Activated naive CD4-positive, alpha-beta T cell treated with anti-CD3 and anti-CD28 coated beads, Interleukin-2, amount 50 U/mL, for 16 hours (primary cell): Measurements from ENCODE around the gene SALL3.
"Not testable (repeated sequence)": the region's sequence is repeated elsewhere in the genome, so short reads cannot be mapped to it uniquely, and the experiment has no call there.

Experiments used
- DNase-seq: peaks from one replicate; pipeline ENCODE4 v3.0.0-alpha.2; 2020

The SALL3 gene

DNA sequence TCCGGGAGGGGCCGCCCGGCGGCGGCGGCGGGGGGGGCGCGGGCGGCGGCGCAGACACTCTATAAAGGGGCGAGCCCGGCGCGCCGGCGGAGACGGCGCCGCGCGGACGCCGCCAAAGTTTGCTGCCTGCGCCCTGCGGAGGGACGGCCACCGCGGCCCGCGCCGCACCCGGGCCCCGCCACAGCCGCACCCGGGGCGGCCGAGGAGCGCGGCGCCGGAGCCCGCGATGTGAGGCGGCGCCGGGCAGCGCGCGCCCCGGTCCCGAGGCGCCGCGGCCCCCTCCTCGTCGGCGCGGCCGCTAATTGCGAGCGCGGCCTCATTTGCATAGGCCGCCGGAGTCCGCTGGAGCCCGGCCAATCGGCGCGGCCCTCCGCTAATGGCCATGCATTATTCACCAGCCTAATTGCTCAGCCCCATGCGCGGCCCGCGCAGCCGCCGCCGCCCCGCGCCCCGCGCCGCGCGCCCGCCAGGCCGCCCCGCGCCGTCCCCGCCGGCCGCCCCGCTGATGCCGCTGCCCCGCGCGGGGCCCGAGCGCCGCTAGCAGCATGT lies at the start of gene SALL3:
SALL3 (plus strand) TSS at position 89 of the 549 bp plus-strand sequence; CDS start at position 546, 457 bp downstream.
- DNase-seq, result no peak

DNA sequence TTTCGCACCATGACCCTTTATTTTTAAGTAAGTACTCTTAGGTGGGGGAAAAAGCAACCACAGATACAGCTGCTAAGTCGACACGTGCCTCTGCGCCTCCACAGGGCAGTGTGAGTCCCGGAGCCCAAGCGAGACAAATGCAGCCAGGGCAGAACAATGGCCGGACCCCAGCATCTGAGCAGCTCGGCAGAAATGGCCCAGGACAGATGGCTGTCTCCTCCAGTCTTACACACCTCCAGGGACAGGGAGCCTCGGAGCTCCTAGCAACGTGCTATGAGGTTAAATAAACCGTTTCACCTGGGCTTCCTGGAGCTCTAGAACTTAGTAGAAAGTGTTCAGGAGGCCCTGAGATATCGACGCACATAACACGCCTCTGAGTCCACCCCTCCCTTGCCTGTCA lies 47.3 kb upstream of the SALL3 start:
- DNase-seq, result no peak

DNA sequence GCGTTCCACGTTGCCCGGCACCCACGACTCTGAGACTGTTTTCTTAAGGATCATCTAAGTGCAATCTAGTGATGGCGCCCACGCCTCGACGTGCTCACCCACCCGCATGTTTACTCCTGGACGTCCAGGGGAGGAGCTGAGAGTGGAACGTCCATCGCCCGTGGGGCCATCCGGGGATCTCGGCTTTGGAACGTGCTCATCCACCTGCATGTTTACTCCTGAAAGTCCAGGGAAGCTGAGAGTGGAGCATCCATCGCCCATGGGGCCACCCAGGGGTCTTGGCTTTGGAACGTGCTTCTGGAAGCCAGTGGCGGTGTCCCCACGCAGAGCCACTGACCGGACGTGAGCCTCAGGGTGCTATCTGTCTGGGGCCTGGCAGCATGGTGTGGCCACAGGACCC lies 45.6 kb upstream of the SALL3 start:
- no peak for DNase-seq

DNA sequence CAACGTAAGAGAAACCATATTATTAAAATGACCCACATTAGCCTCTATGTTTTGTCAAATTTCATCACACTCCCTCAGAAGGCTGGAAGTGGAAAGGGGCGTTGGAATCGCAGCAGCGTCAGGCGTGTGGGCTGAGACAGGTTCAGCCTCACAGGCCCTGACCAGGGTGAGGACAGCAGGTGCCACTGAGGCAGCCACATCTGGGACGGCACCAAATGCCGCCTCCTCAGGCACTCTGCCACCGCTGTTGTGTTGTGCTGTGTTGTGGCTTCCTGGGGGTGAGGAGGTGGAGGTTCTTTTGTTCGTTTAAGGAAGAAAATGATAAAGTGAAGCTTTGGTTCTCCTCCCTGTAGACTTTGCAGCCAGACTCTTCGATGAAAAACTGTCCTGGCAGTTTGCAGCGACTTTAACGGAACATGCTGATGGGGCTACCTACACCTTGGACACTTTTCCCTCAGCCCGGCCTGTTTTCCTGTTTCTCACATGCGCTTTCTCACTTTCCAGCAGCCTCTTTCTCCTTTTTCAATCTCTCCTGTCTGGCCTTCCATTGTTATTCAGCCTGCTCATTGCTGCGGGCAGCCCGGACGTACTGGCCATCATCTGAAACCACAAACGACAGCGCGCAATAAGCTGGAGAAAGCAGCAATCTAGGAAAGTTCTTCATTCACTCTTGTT lies 44.9 kb upstream of the SALL3 start:
- DNase-seq, result no peak

DNA sequence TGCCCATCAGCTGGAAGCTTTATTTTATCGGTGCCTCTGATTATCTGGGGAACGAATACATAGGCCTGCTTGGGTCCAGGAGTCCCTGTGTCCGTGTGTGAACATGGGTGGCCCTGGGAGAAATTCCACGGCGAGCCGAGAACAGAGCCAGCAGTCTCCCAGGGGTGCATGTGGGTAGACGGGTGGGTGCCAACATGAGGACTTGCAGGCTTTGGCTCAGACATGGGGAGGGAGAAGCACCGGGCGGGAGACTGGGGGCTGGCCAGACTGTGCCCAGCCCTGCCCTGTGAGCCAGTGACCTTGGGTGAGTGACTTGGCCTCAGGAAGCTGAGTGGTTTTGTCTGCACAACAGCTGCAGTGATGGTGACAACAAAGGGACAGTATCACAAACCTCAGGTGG lies 44.2 kb upstream of the SALL3 start:
- DNase-seq, result no peak

DNA sequence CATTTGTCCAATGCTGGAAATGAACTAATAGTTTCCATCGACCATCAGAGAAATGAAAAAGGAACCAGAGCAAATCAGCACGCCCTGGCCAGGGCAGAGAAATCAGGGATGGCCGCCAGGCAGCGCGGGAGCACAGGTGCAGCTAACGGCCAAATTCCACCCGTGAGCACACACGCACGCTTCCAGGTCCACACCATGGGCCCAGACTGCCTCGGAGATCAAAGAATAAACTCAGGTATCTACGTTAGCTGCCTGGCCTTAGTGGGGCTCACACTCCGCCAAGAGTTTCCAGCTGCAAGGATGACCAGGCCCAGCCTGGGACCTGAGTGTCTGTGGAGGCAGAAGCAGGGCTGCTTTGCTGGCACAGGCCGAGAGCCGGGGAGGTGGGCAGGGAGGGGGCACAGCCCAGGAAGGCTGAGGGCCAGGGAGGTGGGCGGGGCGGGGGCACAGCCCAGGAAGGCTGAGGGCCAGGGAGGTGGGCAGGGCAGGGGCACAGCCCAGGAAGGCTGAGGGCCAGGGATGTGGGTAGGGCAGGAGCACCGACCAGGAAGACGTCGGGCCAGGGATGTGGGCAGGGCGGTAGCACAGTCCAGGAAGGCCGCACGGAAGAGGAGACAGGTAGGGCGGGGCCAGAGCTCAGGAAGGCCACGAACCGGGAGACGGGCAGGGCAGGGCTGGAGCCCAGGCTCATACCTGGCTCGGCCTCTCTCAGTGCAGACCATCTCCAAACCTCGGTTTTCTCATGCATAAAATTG lies 43.2 kb upstream of the SALL3 start:
- no peak for DNase-seq

DNA sequence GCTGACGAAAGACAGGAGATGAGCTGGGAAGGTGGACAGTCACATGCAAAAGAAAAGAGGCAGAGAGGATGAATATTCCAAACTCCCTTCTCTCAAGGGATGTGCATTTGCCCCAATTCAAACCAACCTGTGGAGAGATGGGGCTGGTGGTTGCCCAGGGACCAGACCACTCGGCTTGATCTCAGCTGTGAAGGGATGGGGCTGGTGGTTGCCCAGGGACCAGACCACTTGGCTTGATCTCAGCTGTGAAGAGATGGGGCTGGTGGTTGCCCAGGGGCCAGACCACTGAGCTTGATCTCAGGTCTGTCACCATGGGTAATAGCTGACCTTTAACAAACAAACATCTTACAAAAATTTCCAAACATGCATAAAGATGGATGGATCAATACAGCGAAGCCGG lies 42.5 kb upstream of the SALL3 start:
- DNase-seq, result no peak

DNA sequence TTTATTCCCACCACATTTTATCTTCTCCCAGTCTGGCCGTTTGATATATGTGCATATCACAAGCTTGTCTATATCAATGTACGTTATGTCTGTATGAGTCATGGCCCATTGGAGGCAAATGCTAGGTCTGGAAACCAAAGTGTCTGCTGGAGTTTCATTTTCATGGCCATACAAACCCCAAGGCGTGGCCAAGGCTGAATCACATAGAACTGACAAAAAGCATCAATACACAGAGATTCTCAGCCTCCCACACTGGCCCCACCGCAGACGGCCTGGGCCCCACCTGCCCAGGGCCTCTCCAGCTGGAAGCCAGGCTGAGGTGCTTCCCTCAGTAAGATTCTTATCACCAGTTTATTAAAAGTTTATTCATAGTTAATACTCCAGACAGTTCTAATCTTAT lies 40.5 kb upstream of the SALL3 start:
- no peak for DNase-seq

DNA sequence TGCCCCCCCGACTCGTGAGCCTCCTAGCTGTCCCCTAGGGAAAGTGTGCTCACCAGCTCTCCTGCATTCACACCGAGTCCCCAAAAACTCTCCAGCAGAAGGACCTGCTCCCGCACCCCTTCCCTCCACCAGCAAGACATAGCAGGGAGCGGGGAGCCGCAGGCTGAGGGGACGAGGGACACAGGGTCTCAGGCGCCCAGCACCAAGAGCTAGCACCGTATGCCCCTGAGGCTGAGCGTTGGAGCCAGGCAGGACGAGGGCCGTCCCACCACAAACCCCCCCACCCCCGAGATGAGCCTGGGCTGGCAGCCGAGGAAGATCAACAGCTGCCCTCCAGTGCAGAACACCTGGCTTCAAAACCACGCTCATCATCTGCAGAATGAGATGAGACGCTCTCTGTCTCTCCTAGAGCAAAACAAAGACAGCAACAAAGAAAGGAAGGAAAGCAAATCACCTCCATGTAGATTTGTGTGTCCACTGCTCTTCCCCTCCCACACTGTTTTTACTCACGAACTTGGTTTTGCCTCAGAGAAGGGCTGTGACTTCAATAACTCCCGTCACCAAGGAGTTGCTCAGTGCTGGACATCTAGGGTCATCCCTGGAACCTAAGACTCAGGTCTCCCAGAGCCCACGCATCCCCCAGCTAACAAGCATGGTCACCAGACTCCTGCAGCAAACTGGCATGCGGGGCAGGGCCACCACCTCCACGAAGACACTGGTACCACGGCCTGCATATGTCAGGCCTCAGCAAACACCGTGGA lies 39.7 kb upstream of the SALL3 start:
- no peak for DNase-seq

DNA sequence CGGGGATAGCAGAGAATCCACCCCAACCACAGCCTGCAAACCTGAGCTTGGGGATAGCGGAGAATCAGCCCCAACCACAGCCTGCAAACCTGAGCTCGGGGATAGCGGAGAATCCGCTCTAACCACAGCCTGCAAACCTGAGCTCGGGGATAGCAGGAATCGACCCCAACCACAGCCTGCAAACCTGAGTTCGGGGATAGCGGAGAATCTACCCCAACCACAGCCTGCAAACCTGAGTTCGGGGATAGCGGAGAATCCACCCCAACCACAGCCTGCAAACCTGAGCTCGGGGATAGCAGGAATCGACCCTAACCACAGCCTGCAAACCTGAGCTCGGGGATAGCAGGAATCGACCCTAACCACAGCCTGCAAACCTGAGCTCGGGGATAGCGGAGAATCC lies 37.4 kb upstream of the SALL3 start:
- not testable (repeated sequence) for DNase-seq

DNA sequence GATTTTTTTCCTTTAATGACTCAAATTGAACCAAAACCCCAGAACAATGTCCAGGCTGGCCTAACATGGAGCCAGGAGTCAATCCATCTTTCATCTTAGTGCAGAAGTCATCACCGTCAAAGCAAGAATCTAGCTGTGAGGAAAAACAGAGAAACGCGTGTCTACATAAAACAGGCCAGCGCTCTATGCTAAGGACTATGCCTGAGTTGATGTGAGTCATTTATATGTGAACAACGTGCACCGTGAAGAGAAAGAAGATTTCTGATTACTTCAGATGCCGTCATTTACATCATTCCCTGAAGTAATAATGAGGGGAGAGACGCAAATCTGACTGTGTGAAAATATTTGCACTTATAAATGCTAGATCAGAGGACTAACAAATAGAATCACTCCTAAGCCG lies 34.0 kb upstream of the SALL3 start:
- no peak for DNase-seq

DNA sequence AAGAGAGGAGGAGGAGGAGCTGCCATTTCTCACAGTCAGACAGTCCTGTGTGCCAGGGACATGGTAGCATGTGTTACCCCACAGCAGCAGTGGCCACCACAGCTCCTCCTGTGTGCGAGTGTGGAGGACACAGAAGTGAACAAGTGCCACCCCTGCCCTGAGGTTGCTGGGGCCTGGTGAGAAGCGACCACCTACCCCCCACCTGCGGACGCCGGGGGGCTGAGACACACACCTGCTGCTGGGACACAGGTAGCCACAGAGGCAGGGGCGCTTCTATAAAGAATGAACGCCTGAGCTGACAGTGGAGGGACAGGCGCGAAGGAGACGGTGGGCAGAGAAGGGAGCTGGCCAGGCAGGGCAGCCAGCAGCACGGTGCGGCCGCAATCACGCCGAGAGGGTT lies 32.3 kb upstream of the SALL3 start:
- DNase-seq, result no peak

DNA sequence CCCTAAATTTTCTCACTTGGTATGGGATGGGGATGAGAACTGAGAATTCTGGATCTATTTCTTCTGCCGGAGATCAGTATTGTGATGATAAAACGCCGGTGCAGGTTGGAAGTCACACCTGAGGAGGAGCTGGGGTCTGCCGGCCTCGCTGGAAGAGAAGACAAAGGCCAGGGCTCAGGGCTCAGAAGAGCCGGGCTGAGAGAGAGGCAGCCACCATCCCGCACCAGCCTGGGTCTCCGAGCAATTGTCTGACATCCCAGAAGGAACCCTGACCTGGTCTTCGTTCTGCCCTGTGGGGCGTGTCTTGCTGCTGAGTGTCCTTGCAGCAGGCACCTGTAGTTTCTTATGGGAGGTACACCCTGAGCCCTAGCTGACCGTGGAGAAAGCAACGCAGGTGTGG lies 31.4 kb upstream of the SALL3 start:
- DNase-seq, result no peak

DNA sequence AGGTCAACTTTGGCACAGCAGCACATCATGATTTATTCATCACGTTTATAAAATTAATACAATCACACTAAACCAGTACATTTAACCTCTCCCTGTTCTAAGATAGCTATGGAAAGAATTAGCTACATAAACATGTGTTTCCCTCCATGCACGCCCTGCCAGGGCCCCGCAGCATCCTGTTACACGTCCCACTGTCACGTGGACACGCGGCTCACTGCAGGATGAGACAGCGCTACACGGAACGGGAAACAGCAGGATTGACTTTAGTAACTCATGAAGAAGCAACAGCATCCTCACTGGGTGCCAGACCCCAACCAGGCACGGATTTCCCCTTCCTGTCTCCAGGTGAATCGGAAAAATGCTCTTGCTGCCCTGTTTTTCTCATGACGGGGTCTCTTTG lies 30.9 kb upstream of the SALL3 start:
- DNase-seq, result no peak

DNA sequence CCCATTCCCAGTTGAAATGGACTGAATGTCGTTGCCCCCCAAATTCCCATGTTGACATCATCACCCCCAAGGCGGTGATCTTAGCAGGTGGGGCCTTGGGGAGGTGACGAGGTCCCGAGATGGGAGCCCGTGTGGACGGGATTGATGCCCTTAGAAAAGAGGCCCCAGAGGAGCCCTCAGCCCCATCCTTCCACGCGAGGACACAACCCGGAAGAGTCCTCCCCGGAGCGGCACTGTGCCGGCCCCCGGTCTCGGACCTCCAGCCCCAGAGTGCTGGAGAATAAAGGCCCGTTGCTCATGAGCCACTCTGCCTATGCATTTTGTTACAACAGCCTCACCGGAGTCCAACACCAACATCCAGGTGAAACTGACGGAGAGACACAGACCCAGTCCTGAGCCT lies 30.4 kb upstream of the SALL3 start:
- DNase-seq, result no peak

DNA sequence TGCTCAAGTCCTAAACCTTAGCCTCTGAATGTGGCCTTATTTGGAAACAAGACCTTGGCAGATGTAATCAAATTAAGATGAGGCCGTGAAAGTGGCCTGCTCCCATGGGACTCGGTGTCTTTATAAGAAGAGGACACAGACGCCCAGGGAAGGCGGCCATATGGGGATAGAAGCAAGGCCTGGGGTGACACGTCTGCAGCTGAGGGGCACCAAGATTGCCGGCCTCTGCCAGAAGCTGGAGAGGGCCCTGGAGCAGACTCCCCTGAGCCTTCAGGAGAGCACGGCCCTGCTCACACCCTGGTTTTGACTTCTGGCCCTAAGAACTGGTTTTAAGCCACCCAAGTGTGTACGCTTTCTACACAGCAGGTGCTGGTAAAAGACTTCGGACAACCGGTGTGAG lies 29.2 kb upstream of the SALL3 start:
- no peak for DNase-seq

DNA sequence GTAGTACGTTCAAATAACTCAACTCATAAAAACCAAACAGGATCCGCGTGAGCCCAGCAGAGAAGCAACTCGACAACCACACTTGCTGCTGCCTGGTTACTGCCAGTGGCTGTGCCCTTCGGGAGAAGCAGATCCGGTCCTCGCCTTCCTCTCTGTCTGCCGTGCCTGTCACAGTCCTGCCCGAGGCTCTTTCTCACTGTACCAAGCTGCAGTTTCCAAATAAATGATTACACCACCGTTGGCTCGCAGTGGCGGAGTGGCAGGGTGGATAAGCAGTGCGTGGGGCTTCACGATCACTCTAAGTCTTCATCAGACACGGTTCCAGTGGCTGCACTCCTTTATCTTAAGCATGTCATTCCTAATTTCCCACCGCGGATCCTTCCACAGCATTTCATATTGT lies 26.1 kb upstream of the SALL3 start:
- no peak for DNase-seq

DNA sequence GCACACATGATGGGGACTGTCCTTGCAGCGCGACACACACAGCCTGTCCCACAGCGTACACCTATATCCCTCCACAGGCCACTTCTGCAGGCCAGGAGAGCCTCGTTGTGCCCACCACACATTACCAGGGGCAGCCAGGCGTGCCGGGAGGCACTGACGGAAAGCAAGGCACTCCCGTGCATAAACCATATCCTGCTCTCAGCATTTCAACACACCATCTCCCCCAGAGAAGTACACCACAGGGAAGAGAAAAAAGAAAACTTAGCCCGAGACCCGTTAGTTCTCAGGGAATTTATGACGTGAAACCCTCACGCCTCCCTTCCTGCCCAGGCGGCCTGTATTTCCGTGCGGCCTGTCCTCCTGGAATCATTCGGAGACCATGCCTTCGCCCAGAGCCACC lies 24.6 kb upstream of the SALL3 start:
- no peak for DNase-seq

DNA sequence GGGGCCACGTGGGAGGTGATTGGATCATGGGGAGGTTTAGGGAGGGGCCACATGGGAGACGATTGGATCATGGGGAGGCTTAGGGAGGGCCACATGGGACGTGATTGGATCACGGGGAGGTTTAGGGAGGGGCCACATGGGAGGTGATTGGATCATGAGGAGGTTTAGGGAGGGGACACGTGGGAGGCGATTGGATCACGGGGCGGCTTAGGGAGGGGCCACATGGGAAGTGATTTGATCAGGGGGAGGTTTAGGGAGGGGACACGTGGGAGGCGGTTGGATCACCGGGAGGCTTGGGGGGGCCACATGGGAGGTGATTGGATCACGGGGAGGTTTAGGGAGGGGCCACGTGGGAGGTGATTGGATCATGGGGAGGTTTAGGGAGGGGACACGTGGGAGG lies 22.5 kb upstream of the SALL3 start:
- no peak for DNase-seq

DNA sequence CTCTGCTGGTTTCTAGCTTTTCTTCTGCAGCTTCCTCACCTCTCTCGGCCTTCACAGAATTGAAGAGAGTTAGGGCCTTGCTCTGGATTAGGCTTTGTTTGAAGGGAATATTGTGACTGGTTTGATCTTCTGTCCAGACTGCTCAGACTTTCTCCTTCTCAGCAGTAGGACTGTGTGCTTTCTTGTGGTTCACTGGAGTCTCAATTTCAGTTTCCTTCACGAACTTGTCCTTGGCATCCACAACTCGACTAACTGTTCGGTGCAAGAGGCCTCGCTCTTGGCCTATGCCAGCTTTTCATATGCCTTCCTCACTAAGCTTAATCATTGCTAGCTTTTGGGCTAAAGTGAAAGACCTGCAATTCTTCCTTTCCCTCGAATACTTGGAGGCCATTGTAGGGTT lies 18.9 kb upstream of the SALL3 start:
- no peak for DNase-seq

DNA sequence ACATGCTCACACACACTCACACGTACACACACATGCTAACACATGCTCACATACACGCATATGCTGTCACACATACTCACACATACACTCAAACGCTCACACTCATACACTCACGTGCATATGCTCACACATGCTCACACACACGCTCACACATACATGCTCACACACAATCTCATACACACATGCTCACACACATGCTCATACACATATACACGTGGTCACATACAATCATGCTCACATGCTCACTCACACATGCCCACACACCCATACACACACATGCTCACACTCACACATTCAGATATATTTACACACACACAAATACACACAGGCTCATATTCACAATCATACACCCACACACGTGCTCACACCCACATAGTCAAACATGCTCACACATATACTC lies 17.5 kb upstream of the SALL3 start:
- no peak for DNase-seq

DNA sequence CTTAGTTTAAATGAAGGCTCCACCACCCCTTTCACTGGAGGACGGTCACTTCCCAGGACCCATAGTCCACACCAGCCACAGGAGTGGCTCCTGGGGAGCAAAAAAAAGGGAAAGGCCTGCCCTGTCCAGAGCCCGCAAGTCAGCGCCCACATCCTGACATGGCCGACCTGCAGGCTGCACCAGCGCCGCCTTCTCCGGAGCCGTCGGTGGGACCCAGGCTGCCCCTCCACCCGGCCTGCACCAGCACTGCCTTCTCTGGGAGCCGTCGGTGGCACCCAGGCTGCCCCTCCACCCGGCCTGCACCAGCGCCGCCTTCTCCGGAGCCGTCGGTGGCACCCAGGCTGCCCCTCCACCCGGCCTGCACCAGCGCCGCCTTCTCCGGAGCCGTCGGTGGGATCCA lies 14.9 kb upstream of the SALL3 start:
- not testable (repeated sequence) for DNase-seq

DNA sequence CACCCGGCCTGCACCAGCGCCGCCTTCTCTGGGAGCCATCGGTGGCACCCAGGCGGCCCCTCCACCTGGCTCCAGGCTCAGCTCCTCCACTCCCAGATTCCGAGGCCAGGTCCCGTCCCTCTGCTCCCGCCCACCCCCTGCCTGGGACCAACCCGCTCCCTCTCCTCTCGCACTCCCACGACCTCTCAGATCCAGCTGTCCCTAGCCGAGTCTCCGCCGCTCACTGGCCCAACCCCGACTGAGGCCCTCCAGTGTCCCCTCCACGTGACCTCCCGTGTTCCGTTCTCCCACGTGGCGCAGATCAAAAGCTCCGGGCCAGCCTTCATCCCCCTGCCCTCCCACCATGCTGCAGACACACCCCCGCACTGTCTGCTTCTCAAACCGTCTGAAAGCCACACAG lies 14.4 kb upstream of the SALL3 start:
- no peak for DNase-seq
